Loucy (cell line): ENCODE measurements around the gene CLDN18.

Source experiments
- H2AFZ ChIP-seq: fragments of 200-600 bp; sonication (generic); 2 replicates; pipeline ENCODE4 v1.6.0; 2016; ENCODE audit warnings: antibody characterized with exemption, mild to moderate bottlenecking, low read length, moderate library complexity
- H3F3A ChIP-seq: fragments of 200-600 bp; 2 replicates; pipeline ENCODE4 v1.6.0; 2016; ENCODE audit warnings: antibody characterized with exemption, low read depth, mild to moderate bottlenecking
- H3K27me3 ChIP-seq: fragments of 200-600 bp; sonication (generic); 2 replicates; pipeline ENCODE4 v1.6.1; 2014; ENCODE audit warnings: low read length, mild to moderate bottlenecking; ENCODE audit not compliant: insufficient read depth, poor library complexity, severe bottlenecking
- H3K36me3 ChIP-seq: fragments of 200-600 bp; sonication (generic); 2 replicates; pipeline ENCODE4 v1.6.1; 2016; ENCODE audit warnings: low read length; ENCODE audit not compliant: insufficient read depth
- H3K4me1 ChIP-seq: fragments of 200-600 bp; sonication (generic); 2 replicates; pipeline ENCODE4 v1.5.1; 2014; ENCODE audit warnings: low read length, mild to moderate bottlenecking; ENCODE audit not compliant: insufficient read depth, poor library complexity, severe bottlenecking
- H3K4me2 ChIP-seq: fragments of 200-600 bp; sonication (generic); 2 replicates; pipeline ENCODE4 v1.6.0; 2014; ENCODE audit warnings: antibody characterized with exemption, low read length, low read depth, mild to moderate bottlenecking; ENCODE audit not compliant: poor library complexity, severe bottlenecking
- H3K4me3 ChIP-seq: fragments of 200-600 bp; sonication (generic); 2 replicates; pipeline ENCODE4 v1.5.1; 2014; ENCODE audit warnings: low read length, mild to moderate bottlenecking, mixed read lengths; ENCODE audit not compliant: poor library complexity, severe bottlenecking
- H3K79me2 ChIP-seq: fragments of 200-600 bp; sonication (generic); 2 replicates; pipeline ENCODE4 v1.6.1; 2014; ENCODE audit warnings: low read length; ENCODE audit not compliant: insufficient read depth
- H3K9ac ChIP-seq: fragments of 200-600 bp; sonication (generic); 2 replicates; pipeline ENCODE4 v1.6.0; 2014; ENCODE audit warnings: mild to moderate bottlenecking, low read depth, low read length, moderate library complexity; ENCODE audit not compliant: poor library complexity, severe bottlenecking
- H3K9me2 ChIP-seq: fragments of 200-600 bp; sonication (generic); replicated peaks from 2 replicates; pipeline ENCODE4 v1.6.1; 2016; ENCODE audit warnings: low read depth, low read length, mixed read lengths
- H3K9me3 ChIP-seq: fragments of 200-600 bp; sonication (generic); 2 replicates; pipeline ENCODE4 v1.6.1; 2014; ENCODE audit warnings: mild to moderate bottlenecking, antibody characterized with exemption, low read length, low read depth; ENCODE audit not compliant: insufficient read depth
- H4K20me1 ChIP-seq: fragments of 200-600 bp; sonication (generic); 2 replicates; pipeline ENCODE4 v1.6.0; 2014; ENCODE audit warnings: antibody characterized with exemption, low read length, mild to moderate bottlenecking; ENCODE audit not compliant: insufficient read depth, poor library complexity, severe bottlenecking
- EZH2phosphoT487 ChIP-seq: fragments of 200-600 bp; IDR thresholded peaks from 2 replicates; pipeline ENCODE4 v1.6.1; 2018; ENCODE audit warnings: antibody characterized with exemption, mild to moderate bottlenecking, moderate library complexity, borderline replicate concordance
- TF ChIP-seq, protein P1 (sequence below): fragments of 200-600 bp; sonication (generic); conservative IDR thresholded peaks from 2 replicates; pipeline ENCODE4 v1.5.1; 2014; ENCODE audit warnings: mild to moderate bottlenecking, antibody characterized with exemption, low read length

Gene CLDN18

DNA sequence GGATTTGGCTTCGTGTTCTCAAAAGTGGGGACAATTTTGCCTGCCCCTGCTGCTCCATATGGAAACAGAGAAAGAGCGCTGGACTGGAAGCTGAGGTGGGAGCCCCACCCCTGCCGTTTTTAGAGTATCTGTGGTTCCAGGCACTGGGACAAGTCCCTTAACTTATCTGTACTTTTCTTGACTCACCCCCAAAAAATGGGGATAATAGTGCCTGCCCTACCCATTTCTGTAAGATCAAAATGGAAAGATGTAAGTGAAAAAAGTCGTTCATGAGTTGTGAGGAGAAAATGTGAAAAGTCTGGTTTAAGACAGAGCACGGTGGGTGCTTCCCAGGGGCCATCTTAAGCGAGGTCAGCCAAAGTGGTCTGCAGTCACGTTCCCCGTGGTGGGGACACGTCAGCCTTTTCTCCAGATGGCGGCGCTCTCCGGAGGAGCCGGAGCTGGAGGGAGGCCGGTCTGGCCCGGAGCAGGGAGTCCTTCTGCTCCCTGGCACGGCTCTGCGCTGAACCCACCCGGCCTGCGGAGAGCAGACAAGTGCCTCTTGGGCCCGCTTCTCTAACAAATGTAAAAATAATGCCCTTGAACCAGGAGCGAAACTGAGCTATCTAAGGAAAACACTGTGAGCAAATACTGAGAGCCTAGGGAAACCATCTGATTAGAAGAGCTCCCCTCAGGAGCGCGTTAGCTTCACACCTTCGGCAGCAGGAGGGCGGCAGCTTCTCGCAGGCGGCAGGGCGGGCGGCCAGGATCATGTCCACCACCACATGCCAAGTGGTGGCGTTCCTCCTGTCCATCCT, at the start of gene CLDN18:
Gene CLDN18, plus strand, starts transcription at position 690 of the 797 bp plus-strand sequence. Its CDS starts 61 bp downstream, at position 751.
- Histone ChIP-seq H3K27me3 (no peaks in the 10 kb centered on the region), H3K9ac (no peak within 1 kb of the TSS), H4K20me1 (no peaks in the 10 kb centered on the region), H3K4me1 (no peaks in the 10 kb centered on the region), H2AFZ (no peak within 1 kb of the TSS), H3K9me3 (no peaks in the 10 kb centered on the region), H3K9me2 (no peaks in the 10 kb centered on the region), H3K36me3 (no peaks in the 10 kb centered on the region), H3F3A (no peaks in the 10 kb centered on the region), H3K4me3 (no peak within 1 kb of the TSS), H3K79me2 (no peaks in the 10 kb centered on the region), H3K4me2 (no peak within 1 kb of the TSS)
- TF ChIP-seq, protein P1, sequence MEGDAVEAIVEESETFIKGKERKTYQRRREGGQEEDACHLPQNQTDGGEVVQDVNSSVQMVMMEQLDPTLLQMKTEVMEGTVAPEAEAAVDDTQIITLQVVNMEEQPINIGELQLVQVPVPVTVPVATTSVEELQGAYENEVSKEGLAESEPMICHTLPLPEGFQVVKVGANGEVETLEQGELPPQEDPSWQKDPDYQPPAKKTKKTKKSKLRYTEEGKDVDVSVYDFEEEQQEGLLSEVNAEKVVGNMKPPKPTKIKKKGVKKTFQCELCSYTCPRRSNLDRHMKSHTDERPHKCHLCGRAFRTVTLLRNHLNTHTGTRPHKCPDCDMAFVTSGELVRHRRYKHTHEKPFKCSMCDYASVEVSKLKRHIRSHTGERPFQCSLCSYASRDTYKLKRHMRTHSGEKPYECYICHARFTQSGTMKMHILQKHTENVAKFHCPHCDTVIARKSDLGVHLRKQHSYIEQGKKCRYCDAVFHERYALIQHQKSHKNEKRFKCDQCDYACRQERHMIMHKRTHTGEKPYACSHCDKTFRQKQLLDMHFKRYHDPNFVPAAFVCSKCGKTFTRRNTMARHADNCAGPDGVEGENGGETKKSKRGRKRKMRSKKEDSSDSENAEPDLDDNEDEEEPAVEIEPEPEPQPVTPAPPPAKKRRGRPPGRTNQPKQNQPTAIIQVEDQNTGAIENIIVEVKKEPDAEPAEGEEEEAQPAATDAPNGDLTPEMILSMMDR = no peak
- TF ChIP-seq EZH2phosphoT487 = no peak

DNA sequence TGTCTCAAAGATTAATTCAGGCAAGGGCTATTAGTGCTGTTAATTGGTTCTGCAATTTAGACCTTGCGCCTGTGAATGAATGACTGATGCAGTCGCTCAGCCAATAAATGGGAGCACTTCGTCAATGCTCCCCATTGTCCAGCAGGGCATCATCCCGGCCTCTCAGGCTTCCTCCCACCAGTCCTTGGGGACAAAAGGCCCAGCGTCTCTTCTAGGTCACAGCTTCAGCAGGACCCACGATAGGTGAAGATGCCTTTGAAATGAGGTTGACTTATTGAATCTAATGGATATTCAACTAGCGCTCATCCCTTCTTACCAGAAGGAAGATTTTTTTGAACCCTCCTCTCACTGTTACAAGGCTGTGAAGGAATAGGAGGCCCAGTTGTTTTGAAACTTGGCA, 47.7 kb upstream of the CLDN18 start:
- no peaks in the 10 kb centered on the region for H3K79me2 ChIP-seq
- no peak overlapping the region for H3K4me3 ChIP-seq
- no peaks in the 10 kb centered on the region for H4K20me1 ChIP-seq
- H3K36me3 ChIP-seq = no peaks in the 10 kb centered on the region
- H2AFZ ChIP-seq = no peak overlapping the region
- no peaks in the 10 kb centered on the region for H3F3A ChIP-seq
- no peaks in the 10 kb centered on the region for H3K9me3 ChIP-seq
- H3K27me3 ChIP-seq = no peaks in the 10 kb centered on the region
- TF ChIP-seq, protein P1 = no peak
- no peak for TF ChIP-seq EZH2phosphoT487
- H3K9me2 ChIP-seq = no peaks in the 10 kb centered on the region
- H3K9ac ChIP-seq = no peak overlapping the region
- no peak overlapping the region for H3K4me2 ChIP-seq
- H3K4me1 ChIP-seq = no peaks in the 10 kb centered on the region

DNA sequence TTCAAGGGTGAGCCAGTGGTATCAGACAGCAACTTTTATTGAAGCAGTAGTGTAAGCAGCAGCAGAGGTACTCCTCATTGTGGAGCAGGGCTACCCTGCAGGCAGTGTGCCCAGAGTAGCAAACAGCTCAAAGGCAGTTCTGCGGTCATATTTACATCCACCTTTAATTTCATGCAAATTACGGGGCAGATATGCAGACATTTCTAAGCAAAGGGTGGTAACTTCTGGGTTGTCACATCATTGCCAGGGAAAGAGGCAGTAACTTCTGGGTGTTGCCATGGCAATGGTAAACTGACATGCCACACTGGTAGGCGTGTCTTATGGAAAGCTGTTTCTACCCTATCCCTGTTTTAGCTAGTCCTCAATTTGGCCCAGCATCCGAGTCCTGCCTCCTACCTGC, 46.5 kb upstream of the CLDN18 start:
- Histone ChIP-seq H3K9me2 (no peaks in the 10 kb centered on the region), H3K4me3 (no peak overlapping the region), H3K27me3 (no peaks in the 10 kb centered on the region), H3K4me2 (no peak overlapping the region), H3K4me1 (no peaks in the 10 kb centered on the region), H3K9ac (no peak overlapping the region), H3K9me3 (no peaks in the 10 kb centered on the region), H3K79me2 (no peaks in the 10 kb centered on the region), H3K36me3 (no peaks in the 10 kb centered on the region), H4K20me1 (no peaks in the 10 kb centered on the region), H2AFZ (no peak overlapping the region), H3F3A (no peaks in the 10 kb centered on the region)
- TF ChIP-seq EZH2phosphoT487 = no peak
- TF ChIP-seq, protein P1 = no peak
